Measurements from ENCODE around the gene B3GNT4. TPM values are rescaled to one million over a fixed set of nuclear protein-coding genes. Genes with fewer than 3 reads are reported as not detected.

B3GNT4 gene
- total and polyA plus RNA-seq, 2 of the 13 experiments (the other 11 are each of a cell fraction or from before 2014, with no cell fraction given): 0.04 to 0.21 TPM

- TF ChIP-seq ZNF24 (IDR thresholded peaks at IDR 0.05): no peak
- peak; percentile 71; the same call in 1 of the 2 replicates for TF ChIP-seq ATF7-NPFF (CRISPR knock-in tag; IDR thresholded peaks at IDR 0.05; ENCODE audit: low read depth)
- TF ChIP-seq ZNF629 (CRISPR knock-in tag; conservative IDR thresholded peaks at IDR 0.05): no peak
- no peak for TF ChIP-seq MZF1 (CRISPR knock-in tag; IDR thresholded peaks at IDR 0.05; ENCODE audit: borderline replicate concordance)
- peak; percentile 67 for TF ChIP-seq KDM4B (CRISPR knock-in tag; IDR thresholded peaks at IDR 0.05)
- TF ChIP-seq, protein P1, sequence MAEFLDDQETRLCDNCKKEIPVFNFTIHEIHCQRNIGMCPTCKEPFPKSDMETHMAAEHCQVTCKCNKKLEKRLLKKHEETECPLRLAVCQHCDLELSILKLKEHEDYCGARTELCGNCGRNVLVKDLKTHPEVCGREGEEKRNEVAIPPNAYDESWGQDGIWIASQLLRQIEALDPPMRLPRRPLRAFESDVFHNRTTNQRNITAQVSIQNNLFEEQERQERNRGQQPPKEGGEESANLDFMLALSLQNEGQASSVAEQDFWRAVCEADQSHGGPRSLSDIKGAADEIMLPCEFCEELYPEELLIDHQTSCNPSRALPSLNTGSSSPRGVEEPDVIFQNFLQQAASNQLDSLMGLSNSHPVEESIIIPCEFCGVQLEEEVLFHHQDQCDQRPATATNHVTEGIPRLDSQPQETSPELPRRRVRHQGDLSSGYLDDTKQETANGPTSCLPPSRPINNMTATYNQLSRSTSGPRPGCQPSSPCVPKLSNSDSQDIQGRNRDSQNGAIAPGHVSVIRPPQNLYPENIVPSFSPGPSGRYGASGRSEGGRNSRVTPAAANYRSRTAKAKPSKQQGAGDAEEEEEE (CRISPR knock-in tag; IDR thresholded peaks at IDR 0.05; ENCODE audit: borderline replicate concordance): peak; percentile 84; the same call in 1 of the 2 replicates
- TF ChIP-seq, protein P2, sequence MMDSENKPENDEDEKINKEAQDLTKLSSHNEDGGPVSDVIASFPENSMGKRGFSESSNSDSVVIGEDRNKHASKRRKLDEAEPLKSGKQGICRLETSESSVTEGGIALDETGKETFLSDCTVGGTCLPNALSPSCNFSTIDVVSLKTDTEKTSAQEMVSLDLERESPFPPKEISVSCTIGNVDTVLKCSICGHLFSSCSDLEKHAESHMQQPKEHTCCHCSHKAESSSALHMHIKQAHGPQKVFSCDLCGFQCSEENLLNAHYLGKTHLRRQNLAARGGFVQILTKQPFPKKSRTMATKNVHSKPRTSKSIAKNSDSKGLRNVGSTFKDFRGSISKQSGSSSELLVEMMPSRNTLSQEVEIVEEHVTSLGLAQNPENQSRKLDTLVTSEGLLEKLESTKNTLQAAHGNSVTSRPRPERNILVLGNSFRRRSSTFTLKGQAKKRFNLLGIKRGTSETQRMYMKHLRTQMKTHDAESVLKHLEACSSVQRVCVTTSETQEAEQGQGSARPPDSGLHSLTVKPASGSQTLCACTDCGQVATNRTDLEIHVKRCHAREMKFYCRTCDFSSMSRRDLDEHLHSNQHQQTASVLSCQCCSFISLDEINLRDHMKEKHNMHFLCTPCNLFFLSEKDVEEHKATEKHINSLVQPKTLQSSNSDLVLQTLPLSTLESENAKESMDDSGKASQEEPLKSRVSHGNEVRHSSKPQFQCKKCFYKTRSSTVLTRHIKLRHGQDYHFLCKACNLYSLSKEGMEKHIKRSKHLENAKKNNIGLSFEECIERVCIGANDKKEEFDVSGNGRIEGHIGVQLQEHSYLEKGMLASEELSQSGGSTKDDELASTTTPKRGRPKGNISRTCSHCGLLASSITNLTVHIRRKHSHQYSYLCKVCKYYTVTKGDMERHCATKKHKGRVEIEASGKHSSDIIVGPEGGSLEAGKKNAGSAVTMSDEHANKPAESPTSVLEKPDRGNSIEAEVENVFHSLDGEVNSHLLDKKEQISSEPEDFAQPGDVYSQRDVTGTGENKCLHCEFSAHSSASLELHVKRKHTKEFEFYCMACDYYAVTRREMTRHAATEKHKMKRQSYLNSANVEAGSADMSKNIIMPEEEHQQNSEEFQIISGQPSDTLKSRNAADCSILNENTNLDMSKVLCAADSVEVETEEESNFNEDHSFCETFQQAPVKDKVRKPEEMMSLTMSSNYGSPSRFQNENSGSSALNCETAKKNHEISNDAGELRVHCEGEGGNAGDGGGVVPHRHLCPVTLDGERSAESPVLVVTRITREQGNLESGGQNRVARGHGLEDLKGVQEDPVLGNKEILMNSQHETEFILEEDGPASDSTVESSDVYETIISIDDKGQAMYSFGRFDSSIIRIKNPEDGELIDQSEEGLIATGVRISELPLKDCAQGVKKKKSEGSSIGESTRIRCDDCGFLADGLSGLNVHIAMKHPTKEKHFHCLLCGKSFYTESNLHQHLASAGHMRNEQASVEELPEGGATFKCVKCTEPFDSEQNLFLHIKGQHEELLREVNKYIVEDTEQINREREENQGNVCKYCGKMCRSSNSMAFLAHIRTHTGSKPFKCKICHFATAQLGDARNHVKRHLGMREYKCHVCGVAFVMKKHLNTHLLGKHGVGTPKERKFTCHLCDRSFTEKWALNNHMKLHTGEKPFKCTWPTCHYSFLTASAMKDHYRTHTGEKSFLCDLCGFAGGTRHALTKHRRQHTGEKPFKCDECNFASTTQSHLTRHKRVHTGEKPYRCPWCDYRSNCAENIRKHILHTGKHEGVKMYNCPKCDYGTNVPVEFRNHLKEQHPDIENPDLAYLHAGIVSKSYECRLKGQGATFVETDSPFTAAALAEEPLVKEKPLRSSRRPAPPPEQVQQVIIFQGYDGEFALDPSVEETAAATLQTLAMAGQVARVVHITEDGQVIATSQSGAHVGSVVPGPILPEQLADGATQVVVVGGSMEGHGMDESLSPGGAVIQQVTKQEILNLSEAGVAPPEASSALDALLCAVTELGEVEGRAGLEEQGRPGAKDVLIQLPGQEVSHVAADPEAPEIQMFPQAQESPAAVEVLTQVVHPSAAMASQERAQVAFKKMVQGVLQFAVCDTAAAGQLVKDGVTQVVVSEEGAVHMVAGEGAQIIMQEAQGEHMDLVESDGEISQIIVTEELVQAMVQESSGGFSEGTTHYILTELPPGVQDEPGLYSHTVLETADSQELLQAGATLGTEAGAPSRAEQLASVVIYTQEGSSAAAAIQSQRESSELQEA (CRISPR knock-in tag; IDR thresholded peaks at IDR 0.05; ENCODE audit: not compliant biosample characterization): peak; percentile 3
- no peak for TF ChIP-seq SUZ12 (IDR thresholded peaks at IDR 0.05; ENCODE audit: low read depth, low read length)
- TF ChIP-seq ERF (CRISPR knock-in tag; IDR thresholded peaks at IDR 0.05): peak; percentile 56; the same call in 1 of the 2 replicates
- no peak for TF ChIP-seq RFX1 (IDR thresholded peaks at IDR 0.05)
- peak; percentile 99 for TF ChIP-seq GATAD1 (CRISPR knock-in tag; IDR thresholded peaks at IDR 0.05)
- TF ChIP-seq ZNF746 (CRISPR knock-in tag; IDR thresholded peaks at IDR 0.05): no peak
- peak; percentile 92 for TF ChIP-seq ZNF574 (CRISPR knock-in tag; IDR thresholded peaks at IDR 0.05)
- TF ChIP-seq, protein P3, sequence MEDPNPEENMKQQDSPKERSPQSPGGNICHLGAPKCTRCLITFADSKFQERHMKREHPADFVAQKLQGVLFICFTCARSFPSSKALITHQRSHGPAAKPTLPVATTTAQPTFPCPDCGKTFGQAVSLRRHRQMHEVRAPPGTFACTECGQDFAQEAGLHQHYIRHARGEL (CRISPR knock-in tag; IDR thresholded peaks at IDR 0.05): peak; percentile 86; the same call in 1 of the 2 replicates
- TF ChIP-seq, protein P4, sequence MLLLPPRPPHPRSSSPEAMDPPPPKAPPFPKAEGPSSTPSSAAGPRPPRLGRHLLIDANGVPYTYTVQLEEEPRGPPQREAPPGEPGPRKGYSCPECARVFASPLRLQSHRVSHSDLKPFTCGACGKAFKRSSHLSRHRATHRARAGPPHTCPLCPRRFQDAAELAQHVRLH (CRISPR knock-in tag; IDR thresholded peaks at IDR 0.05; ENCODE audit: borderline replicate concordance, low read depth): peak; percentile 10; the same call in 1 of the 2 replicates
- TF ChIP-seq ZNF879 (CRISPR knock-in tag; IDR thresholded peaks at IDR 0.05): no peak
These were observed 22.3 kb downstream of the B3GNT4 start, which contains the start of gene DIABLO (continued) for GRCh38 chr12:122225683-122226365.

Measured in HepG2 (cell line).